H9 (cell line): ENCODE results near the gene CD164. TPM values are rescaled to one million over a fixed set of nuclear protein-coding genes. Genes with fewer than 3 reads are reported as not detected.

Source experiments
- DNase-seq: peaks from one replicate; pipeline ENCODE4 v3.0.0-alpha.2; 2017
- H2AFZ ChIP-seq: one replicate; pipeline ENCODE4 v1.6.1; 2013; ENCODE audit warnings: mild to moderate bottlenecking, low read length, control low read depth, moderate library complexity
- H2AK5ac ChIP-seq: 2 replicates; pipeline ENCODE4 v1.6.1; 2013; ENCODE audit warnings: low read length, control low read depth, mixed read lengths; ENCODE audit not compliant: insufficient read length
- H2BK120ac ChIP-seq: one replicate; pipeline ENCODE4 v1.6.1; 2013; ENCODE audit warnings: low read depth, mild to moderate bottlenecking, low read length, control low read depth, inconsistent platforms; ENCODE audit not compliant: poor library complexity, severe bottlenecking
- H2BK12ac ChIP-seq: 2 replicates; pipeline ENCODE4 v1.6.1; 2013; ENCODE audit warnings: low read length, control low read depth, mixed read lengths, low read depth; ENCODE audit not compliant: insufficient read length
- H2BK15ac ChIP-seq: 2 replicates; pipeline ENCODE4 v1.6.1; 2013; ENCODE audit warnings: low read depth, low read length, control low read depth
- H2BK20ac ChIP-seq: one replicate; pipeline ENCODE4 v1.6.1; 2013; ENCODE audit warnings: low read depth, mild to moderate bottlenecking, low read length, control low read depth, inconsistent platforms; ENCODE audit not compliant: poor library complexity, severe bottlenecking
- H2BK5ac ChIP-seq: 2 replicates; pipeline ENCODE4 v1.6.1; 2013; ENCODE audit warnings: low read length, control low read depth, mixed read lengths; ENCODE audit not compliant: insufficient read length
- H3K14ac ChIP-seq: 2 replicates; pipeline ENCODE4 v1.6.1; 2013; ENCODE audit warnings: low read length, control low read depth; ENCODE audit not compliant: insufficient read depth
- H3K18ac ChIP-seq: 2 replicates; pipeline ENCODE4 v1.6.1; 2013; ENCODE audit warnings: low read depth, mild to moderate bottlenecking, mixed read lengths, low read length, control low read depth; ENCODE audit not compliant: insufficient read length
- H3K23ac ChIP-seq: 2 replicates; pipeline ENCODE4 v1.6.1; 2013; ENCODE audit warnings: low read length, control low read depth, mixed read lengths, low read depth; ENCODE audit not compliant: insufficient read length
- H3K23me2 ChIP-seq: 2 replicates; pipeline ENCODE4 v1.6.1; 2013; ENCODE audit warnings: low read depth, mild to moderate bottlenecking, mixed read lengths, low read length, control low read depth; ENCODE audit not compliant: insufficient read length, poor library complexity, severe bottlenecking
- H3K27ac ChIP-seq: 2 replicates; pipeline ENCODE4 v1.5.1; 2013; ENCODE audit warnings: low read length, control low read depth, mixed read lengths, low read depth; ENCODE audit not compliant: insufficient read length
- H3K27me3 ChIP-seq: 2 replicates; pipeline ENCODE4 v1.6.1; 2013; ENCODE audit warnings: low read length, control low read depth, inconsistent platforms; ENCODE audit not compliant: insufficient read depth
- H3K4ac ChIP-seq: 2 replicates; pipeline ENCODE4 v1.6.1; 2013; ENCODE audit warnings: low read depth, mild to moderate bottlenecking, control low read depth, inconsistent platforms, low read length, moderate library complexity
- H3K4me1 ChIP-seq: 2 replicates; pipeline ENCODE4 v1.6.1; 2013; ENCODE audit warnings: low read length, control low read depth, inconsistent platforms; ENCODE audit not compliant: insufficient read depth
- H3K4me2 ChIP-seq: 2 replicates; pipeline ENCODE4 v1.6.1; 2013; ENCODE audit warnings: low read length, control low read depth, mixed read lengths; ENCODE audit not compliant: insufficient read length, insufficient read depth
- H3K56ac ChIP-seq: 2 replicates; pipeline ENCODE4 v1.6.1; 2013; ENCODE audit warnings: low read depth, mild to moderate bottlenecking, mixed read lengths, low read length, control low read depth; ENCODE audit not compliant: insufficient read length
- H3K79me1 ChIP-seq: 2 replicates; pipeline ENCODE4 v1.6.1; 2013; ENCODE audit warnings: low read depth, mild to moderate bottlenecking, moderate library complexity, low read length, control low read depth, inconsistent platforms; ENCODE audit not compliant: insufficient read depth, poor library complexity, severe bottlenecking
- H3K79me2 ChIP-seq: 2 replicates; pipeline ENCODE4 v1.6.1; 2013; ENCODE audit warnings: low read length, control low read depth, inconsistent platforms; ENCODE audit not compliant: insufficient read depth
- H3K9ac ChIP-seq: 2 replicates; pipeline ENCODE4 v1.6.1; 2013; ENCODE audit warnings: low read length, control low read depth, mixed read lengths; ENCODE audit not compliant: insufficient read length; ENCODE audit errors: extremely low read depth
- H3K9me3 ChIP-seq: one replicate; pipeline ENCODE4 v1.6.1; 2013; ENCODE audit warnings: low read depth, low read length, inconsistent platforms; ENCODE audit not compliant: control insufficient read depth
- H3T11ph ChIP-seq: one replicate; pipeline ENCODE4 v1.6.1; 2013; ENCODE audit warnings: mild to moderate bottlenecking, low read length, control low read depth, inconsistent platforms
- H4K20me1 ChIP-seq: one replicate; pipeline ENCODE4 v1.6.1; 2013; ENCODE audit not compliant: control insufficient read depth, insufficient read length, insufficient read depth
- H4K5ac ChIP-seq: 2 replicates; pipeline ENCODE4 v1.6.1; 2013; ENCODE audit warnings: low read depth, mild to moderate bottlenecking, mixed read lengths, low read length, control low read depth; ENCODE audit not compliant: insufficient read length
- H4K8ac ChIP-seq: replicated peaks from 2 replicates; pipeline ENCODE4 v1.6.1; 2013; ENCODE audit warnings: low read length, control low read depth, mixed read lengths, low read depth; ENCODE audit not compliant: insufficient read length
- H4K91ac ChIP-seq: 2 replicates; pipeline ENCODE4 v1.6.1; 2013; ENCODE audit warnings: low read depth, mild to moderate bottlenecking, moderate library complexity, mixed read lengths, low read length, control low read depth; ENCODE audit not compliant: insufficient read length
- H3K27ac Mint-ChIP-seq, 3 experiments: 2 replicates in 2 of 3; 3 replicates in 1 of 3; pipeline ENCODE4 v1.8.0; 2020 to 2021; ENCODE audit warnings: mixed read lengths in 3 of 3, mild to moderate bottlenecking in 1 of 3, moderate library complexity in 1 of 3
- H3K27me3 Mint-ChIP-seq: 2 replicates; pipeline ENCODE4 v1.8.0; 2021; ENCODE audit warnings: low read depth, mild to moderate bottlenecking, moderate library complexity, mixed read lengths
- H3K36me3 Mint-ChIP-seq, 3 experiments: 2 replicates in 2 of 3; 3 replicates in 1 of 3; pipeline ENCODE4 v1.8.0; 2020 to 2021; ENCODE audit warnings: low read depth in 3 of 3, mixed read lengths in 3 of 3; ENCODE audit not compliant: insufficient read depth in 1 of 3
- H3K4me1 Mint-ChIP-seq, 2 experiments: 2 replicates each; pipeline ENCODE4 v1.8.0; 2020; ENCODE audit warnings: mixed read lengths in 2 of 2
- H3K4me3 Mint-ChIP-seq, 2 experiments: 2 replicates in 1 of 2; 3 replicates in 1 of 2; pipeline ENCODE4 v1.8.0; 2020 to 2021; ENCODE audit warnings: mild to moderate bottlenecking in 2 of 2, mixed read lengths in 2 of 2, moderate library complexity in 1 of 2
- H3K9me3 Mint-ChIP-seq, 2 experiments: 2 replicates in 1 of 2; 3 replicates in 1 of 2; pipeline ENCODE4 v1.8.0; 2020; ENCODE audit warnings: mild to moderate bottlenecking in 2 of 2, mixed read lengths in 2 of 2, moderate library complexity in 1 of 2
- WGBS: extraction: QIAGEN DNeasy Blood & Tissue Kit; methylation state at CpG from one replicate; pipeline ENCODE4 v1.1.7; 2013; ENCODE audit warnings: missing lambda C conversion rate, low lambda C conversion rate, mixed read lengths; ENCODE audit not compliant: insufficient read length; ENCODE audit errors: extremely low coverage; 5-methylcytosine and 5-hydroxymethylcytosine counted together
- total RNA-seq: library from RNA; stranded (reverse); gene quantifications from 2 replicates; pipeline ENCODE4 v1.2.1, GENCODE V29; 2021
- TF ChIP-seq, protein P1 (sequence below): fragments of 200-600 bp; sonication (generic); conservative IDR thresholded peaks from 3 replicates; pipeline ENCODE4 v1.8.0; 2021; ENCODE audit warnings: antibody characterized with exemption, mild to moderate bottlenecking

The CD164 gene
- total RNA-seq, 1 experiment from 2014 or later = 130 TPM

DNA sequence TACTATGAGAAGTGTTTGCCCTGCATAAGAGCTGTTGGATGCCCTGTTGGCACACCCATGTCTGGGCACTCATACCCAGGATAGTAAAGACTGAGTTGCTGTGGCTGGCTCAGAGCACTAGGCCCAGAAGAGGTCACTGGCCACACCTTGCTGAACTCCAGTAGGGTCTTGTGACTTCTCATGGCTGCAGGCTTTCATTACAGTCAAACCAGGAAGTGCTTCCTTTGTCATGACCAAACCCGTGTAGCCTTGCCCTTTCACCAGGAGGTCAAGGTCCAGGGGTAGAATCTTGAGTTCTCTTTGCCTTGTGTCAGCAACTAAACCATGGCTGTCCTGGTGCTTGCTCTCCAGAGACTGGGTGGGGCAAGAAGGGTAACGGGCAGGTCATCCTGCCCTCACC lies 49.5 kb downstream of the CD164 start:
- Histone ChIP-seq H3K27me3 (no peaks in the 10 kb centered on the region), H2AK5ac (no peak overlapping the region), H4K5ac (no peak overlapping the region), H4K91ac (no peak overlapping the region), H2BK15ac (no peak overlapping the region), H3K9me3 (no peaks in the 10 kb centered on the region), H2AFZ (no peak overlapping the region), H3K4me1 (no peaks in the 10 kb centered on the region; the same call in 1 of the 2 replicates), H2BK20ac (no peak overlapping the region), H4K20me1 (no peaks in the 10 kb centered on the region), H3K4ac (no peak overlapping the region), H3K9ac (no peak overlapping the region), H3K18ac (no peak overlapping the region), H3T11ph (no peak overlapping the region), H3K79me1 (no peaks in the 10 kb centered on the region), H3K4me2 (no peak overlapping the region), H2BK120ac (no peak overlapping the region), H3K23me2 (no peaks in the 10 kb centered on the region), H3K23ac (no peak overlapping the region), H4K8ac (no peak overlapping the region), H2BK5ac (no peak overlapping the region), H3K56ac (no peak overlapping the region), H3K27ac (no peak overlapping the region), H3K14ac (no peak overlapping the region), H3K79me2 (no peaks in the 10 kb centered on the region), H2BK12ac (no peak overlapping the region)
- no CpG with 5 or more reads among the region's 2 CpGs for WGBS
- Mint-ChIP-seq H3K27ac (no peak overlapping the region), H3K4me1 (peaks cover 6 to 7% of the 10 kb centered on the region in 2 experiments), H3K4me3 (no peak overlapping the region), H3K27me3 (no peaks in the 10 kb centered on the region; the same call in 1 of the 2 replicates), H3K36me3 (peaks cover 0 to 6% (median 0%) of the 10 kb centered on the region in 3 experiments; a peak in 2 of 7 replicates), H3K9me3 (peaks cover 4 to 6% of the 10 kb centered on the region in 2 experiments; a peak in 2 of 5 replicates)
- TF ChIP-seq, protein P1, sequence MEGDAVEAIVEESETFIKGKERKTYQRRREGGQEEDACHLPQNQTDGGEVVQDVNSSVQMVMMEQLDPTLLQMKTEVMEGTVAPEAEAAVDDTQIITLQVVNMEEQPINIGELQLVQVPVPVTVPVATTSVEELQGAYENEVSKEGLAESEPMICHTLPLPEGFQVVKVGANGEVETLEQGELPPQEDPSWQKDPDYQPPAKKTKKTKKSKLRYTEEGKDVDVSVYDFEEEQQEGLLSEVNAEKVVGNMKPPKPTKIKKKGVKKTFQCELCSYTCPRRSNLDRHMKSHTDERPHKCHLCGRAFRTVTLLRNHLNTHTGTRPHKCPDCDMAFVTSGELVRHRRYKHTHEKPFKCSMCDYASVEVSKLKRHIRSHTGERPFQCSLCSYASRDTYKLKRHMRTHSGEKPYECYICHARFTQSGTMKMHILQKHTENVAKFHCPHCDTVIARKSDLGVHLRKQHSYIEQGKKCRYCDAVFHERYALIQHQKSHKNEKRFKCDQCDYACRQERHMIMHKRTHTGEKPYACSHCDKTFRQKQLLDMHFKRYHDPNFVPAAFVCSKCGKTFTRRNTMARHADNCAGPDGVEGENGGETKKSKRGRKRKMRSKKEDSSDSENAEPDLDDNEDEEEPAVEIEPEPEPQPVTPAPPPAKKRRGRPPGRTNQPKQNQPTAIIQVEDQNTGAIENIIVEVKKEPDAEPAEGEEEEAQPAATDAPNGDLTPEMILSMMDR = no peak
- no peak for DNase-seq
